HG03103 (cell line): ENCODE results near the gene PBX2.
"Not testable (repeated sequence)": the region's sequence is repeated elsewhere in the genome, so short reads cannot be mapped to it uniquely, and the experiment has no call there.

Experiments
- ATAC-seq: cut with Tn5 transposase; IDR thresholded peaks from one replicate; pipeline ENCODE4 v1.9.1; 2021; ENCODE audit warnings: low read depth; ENCODE audit not compliant: unreplicated experiment

PBX2 gene, protein sequence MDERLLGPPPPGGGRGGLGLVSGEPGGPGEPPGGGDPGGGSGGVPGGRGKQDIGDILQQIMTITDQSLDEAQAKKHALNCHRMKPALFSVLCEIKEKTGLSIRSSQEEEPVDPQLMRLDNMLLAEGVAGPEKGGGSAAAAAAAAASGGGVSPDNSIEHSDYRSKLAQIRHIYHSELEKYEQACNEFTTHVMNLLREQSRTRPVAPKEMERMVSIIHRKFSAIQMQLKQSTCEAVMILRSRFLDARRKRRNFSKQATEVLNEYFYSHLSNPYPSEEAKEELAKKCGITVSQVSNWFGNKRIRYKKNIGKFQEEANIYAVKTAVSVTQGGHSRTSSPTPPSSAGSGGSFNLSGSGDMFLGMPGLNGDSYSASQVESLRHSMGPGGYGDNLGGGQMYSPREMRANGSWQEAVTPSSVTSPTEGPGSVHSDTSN

DNA sequence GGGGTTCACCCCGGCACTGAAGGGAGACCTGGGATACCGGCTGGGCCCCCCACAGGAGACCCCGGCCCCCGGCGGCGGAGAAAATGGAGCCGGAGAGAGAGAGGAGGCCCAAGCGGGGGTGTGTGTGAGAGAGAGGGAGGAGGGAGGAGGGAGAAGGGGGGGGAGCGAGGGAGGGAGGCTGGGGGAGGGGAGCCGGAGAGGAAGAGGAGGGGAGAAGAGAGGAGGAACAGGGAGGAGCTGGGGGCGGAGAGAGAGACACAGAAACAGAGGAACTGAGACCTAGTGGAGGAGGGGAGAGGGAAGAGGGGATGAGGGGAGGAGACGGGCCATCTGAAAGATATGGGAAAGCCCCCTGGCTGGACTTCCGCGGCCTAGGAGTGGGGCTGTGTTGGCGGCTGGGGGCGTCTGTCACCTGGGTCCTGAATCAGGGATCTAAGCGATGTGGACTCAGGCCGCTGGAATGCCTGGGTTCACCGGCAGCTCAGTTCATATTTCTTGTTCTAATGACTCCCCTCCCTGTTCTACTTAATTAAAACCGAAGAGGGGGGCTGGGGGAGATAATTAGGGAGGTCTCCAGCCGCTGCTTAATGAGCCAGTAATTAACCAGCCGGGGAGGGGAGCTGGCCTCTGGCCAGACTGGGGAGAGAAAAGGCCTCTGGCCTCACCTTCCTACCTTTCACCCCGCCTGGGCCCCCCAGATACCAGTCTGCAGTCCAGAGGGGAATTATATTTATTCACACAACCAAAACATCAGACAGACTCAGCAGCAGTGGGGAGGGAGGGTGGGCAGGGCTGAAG is at the start of gene PBX2:
Gene PBX2 (minus strand): TSS at position 149 of the 798 bp plus-strand sequence. CDS start 287 bp downstream, outside the sequence.
- ATAC-seq, result no peak

DNA sequence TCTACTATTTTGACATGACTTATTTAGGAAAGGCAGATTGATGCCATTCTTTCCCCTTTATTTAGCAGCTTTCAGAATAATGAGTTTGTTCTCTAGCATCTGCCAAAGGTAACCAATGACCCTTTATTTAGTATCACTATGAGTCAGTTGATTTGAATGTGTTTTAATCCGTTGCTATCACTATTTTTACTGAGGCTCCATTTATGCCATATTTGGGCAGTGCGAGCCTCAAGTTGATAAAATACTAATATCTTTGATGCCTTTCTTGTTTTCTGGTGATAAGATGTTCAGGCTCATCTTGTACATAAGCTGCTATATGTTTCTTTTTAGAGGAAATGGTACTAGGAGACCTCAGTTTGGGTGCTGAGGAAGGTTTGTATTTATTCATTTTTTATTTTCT is 49.5 kb upstream of the PBX2 start:
- no peak for ATAC-seq

DNA sequence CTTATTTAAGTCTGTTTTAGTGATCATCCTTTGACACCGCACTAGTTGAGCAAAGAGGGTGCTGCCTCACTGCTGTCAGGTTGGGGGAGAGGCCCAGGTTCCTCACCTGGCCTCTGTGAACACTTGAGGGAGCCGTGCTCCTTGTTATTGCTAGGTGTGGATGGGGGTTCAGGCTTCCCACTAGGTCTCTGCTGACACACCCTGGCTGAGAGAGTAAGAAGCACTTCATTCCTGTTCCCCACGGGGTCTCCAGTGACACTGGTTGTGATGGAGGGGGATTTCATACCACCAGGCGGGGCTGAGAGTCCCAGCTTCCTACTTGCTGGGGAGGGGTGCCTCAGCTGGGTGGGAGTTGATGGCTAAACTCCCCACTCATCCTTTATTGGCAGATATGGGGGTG is 44.9 kb upstream of the PBX2 start:
- no peak for ATAC-seq

DNA sequence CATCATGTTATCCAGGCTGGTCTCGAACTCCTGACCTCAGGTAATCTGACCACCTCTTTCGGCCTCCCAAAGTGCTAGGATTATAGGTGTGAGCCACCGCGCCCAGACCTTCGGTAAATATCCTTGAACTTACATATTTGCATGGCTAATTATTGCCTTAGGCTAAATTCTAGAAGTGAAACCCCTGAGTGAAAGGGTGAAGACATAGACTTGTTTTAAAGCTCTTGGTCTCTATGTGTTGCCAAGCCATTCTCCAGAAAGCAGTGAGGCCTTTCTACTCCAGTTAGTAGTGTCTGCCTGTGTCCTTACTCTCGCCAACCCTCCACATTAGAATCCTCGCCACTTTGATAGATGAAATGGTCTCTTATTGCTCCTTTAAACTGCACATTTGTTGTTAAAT is 36.4 kb upstream of the PBX2 start:
- ATAC-seq, result no peak

DNA sequence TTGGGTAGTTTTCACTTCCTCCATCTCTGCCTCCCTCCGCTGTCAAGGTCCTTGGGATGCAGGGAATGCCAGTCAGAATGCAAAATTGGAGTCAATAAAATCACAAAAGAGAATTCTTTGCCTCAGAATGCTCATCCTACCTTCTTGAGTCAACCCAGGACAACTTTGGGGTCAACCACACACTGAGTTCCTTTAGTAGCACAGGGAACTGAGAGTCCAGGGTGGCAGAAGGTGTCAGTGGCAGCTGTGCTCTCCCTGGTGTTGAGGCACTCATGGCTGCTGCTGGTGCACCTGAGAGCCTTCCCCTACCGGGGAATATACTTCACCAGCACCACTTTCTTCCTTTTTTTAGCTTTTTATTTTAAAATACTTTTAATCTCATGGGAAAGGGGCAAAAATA is 34.7 kb upstream of the PBX2 start:
- ATAC-seq, result no peak

DNA sequence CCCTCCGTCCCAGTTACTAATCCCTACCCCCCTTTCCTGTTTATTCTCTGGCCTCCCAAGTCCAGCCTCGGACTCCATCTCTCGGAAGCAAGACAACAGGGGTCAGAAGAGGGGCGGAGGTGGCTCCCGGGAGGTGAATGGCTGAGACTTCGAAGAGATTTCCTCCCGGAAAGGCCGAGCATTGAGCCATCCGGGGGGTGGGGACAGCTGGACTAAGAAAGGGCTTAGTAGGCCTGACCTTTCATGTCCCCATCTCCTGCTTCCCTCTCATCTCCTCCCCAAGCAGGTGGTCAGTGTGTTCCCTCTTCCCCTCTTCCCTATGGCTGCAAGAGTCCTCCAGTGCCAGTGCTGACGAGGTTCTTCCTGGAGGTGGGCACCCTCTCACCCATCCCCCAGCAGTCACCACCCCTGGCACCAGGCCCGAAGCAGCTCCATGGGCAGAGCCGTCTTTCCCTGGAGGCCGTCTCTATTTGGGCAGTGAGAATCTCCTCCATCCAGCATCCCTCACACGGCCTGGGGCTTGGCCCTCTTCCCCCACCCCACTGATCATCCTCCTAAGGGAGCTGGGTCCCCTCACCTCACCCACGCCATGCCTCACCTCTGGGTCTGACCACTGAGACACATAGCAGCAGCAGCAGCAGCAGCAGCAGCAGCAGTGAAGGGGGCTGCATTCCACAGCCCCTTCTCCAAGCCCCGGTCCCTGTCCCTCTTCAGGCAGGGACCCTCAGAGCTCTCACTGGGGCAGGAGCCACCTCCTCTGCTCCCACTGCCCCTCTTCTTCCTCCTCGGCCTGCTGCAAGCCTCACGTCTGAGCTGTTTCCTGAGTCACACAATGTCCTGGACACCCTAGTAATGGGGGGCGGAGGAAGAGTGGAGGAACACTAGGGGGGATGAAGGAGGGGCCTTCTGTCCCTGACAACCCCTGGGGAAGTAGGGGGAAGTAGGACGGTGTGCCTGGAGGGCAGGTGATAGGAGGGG is 33.5 kb upstream of the PBX2 start, which contains the start of gene NOTCH4:
Gene NOTCH4 (minus strand): TSS at position 810 of the 978 bp plus-strand sequence. CDS start 139 bp downstream, at position 671.
- no peak for ATAC-seq

DNA sequence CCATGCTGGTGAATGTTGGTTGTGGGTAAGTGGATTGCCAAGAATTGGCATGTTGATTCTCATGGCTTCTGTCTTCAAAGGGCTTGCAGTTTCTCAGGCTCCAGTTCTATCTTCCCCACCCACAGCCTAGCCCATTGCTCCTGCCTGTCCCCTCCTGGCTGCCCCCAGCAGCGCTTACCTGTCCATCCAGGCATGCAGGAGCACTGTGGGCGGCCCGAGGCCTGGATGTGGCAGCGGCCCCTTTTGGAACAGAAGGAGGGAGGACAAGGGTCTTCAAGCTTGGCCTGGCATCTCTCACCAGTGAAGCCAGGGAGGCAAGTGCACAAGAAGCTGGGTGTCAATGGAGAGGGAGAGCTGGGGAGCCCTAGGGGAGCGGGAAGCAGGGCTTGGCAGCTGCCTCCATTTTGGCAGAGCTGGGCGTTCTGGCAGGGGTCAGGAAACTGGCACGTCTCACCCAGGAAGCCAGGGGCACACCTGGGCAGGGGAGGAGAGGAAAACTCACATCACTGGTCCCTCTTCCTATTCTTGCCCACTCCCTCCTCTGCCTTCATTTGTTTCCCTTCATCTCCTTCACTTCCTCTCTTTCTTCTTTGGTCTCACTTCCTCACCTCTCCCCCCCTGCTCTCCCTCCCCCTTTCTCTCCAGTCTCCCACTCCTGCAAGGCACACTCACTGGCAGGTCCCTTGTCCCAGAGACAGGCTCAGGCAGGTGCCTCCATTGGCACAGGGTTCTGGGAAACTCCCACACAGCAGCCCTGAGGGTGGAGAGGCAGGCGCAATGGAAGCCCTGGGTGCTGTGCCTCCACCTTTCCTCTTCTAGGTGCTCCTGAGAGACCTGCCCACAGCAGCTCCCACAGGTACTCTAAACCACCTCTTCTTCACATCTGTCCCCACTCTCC is 32.6 kb upstream of the PBX2 start:
- ATAC-seq, result no peak

DNA sequence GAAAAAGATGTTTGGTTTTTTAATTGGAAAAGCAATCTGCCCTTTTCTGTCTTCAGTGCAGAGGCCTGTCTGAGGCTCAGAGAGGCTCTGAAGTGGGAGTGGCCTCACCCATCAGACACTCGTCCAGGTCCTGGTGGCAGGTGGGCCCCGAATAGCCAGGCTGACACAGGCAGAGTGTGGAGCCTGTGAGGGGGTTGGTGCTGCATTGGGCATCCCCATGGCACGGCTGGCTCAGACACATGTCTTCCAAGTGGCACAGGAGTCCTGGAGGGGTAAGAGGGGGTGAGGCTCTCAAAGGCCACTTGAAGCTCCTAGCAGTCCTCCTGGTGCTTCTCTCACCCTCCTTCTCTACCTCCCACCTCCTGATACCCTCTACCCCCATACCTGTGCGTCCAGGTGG is 30.0 kb upstream of the PBX2 start:
- no peak for ATAC-seq

DNA sequence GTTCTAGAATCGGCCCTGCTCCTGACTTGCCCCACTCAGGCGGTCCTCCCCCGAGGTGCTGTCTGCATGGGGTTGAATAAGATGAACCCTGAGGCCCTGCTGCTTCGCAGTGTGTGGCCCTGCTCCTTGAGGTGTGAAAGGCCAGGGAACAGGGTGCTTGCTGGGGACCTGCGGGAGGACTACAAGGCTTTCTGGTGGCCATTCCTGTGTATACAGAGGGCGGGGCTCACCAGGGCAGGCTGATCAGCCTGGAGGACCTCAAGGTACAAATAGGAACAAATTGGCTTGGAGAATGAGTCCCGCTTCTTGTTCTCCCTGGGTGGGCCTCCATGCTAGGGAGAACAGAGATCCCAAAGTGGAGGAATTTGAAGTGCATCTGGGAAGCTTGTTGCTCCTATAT is 28.2 kb upstream of the PBX2 start:
- no peak for ATAC-seq

DNA sequence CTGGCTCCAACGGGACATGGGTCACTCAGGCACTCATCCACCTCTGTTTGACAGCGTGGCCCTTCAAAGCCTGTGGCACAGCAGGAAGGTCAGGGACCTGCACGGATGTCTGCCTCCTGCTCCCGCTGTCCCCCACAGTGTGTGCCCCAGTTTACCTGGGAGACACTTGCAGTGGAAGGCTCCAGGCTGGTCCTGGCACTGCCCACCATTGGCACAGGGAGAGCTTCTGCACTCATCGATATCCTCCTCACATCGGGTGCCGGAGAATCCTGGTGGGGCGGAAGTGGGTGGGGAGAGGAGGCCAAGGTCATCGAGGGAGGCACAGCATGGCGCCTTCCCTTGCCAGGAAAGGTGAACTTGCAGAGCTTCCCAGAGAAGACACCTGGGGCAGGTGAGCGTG is 27.0 kb upstream of the PBX2 start:
- ATAC-seq, result no peak

DNA sequence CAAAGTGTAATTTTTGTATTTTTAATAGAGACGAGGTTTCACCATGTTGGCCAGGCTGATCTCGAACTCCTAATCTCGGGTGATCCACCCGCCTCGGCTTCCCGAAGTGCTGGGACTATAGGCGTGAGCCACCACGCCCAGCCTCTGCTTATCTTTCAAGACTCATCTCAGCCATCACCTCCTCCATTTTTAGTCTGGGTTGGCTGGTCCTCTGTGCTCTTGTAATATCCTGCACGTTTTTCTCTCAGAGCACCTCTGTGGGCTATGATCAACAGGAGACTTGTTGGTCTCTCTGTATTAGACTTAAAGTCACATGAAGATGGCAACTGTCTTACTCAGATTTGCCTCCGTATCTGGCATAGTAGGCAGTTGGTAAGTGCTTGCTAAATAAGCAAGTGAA is 26.3 kb upstream of the PBX2 start:
- ATAC-seq, result no peak

DNA sequence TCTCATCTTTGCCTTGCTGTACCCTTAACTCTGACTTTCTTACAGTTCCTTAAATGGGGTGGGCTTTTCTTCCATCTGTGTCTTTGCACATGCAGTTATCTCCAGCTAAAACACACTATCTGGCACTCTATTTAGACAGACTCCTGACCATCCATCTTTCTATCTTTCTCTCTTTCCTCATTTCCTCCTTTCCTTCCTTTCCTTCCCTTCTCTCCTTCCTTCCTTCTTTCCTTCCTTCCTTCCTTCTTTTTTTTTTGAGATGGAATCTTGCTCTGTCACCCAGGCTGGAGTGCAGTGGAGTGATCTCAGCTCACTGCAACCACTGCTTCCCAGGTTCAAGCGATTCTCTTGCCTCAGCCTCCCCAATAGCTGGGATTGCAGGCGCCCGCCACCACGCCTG is 25.6 kb upstream of the PBX2 start:
- no peak for ATAC-seq

DNA sequence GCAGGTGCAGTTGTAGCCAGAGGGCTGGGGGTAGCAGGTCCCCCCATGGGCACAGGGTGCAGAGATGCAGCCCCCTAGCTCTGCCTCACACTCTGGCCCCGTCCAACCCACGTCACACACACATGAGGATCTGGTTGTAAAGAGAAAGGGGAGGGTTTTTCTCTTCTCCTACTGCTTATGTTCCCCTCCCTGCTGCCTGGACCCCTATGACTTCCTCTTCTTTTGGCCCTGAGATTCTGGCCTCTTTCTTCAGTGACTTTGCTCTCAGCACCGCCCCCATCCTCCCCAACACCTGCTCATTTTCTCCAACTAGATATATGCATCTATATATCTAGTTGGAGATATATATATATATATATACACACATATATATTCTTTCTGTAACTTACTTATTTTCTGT is 24.1 kb upstream of the PBX2 start:
- no peak for ATAC-seq

DNA sequence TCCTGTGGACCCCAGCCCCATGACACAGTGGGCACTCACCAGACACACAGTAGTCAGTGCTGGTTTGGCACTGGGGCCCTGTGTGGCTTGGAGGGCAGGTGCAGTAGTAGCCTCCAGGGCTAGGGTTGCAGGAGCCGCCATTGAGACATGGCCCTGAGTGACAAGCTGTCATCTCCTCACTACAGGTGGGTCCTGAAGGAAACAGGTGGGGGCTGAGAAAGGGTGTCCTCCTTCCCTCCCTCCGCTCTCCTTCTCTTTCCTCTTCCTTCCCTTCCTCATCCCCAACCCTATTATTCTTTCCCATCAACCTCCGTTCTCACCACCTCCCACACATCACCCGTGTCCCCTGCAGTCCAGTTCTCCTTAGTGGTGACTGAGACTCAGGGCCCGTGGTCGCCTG is 23.6 kb upstream of the PBX2 start:
- ATAC-seq, result no peak

DNA sequence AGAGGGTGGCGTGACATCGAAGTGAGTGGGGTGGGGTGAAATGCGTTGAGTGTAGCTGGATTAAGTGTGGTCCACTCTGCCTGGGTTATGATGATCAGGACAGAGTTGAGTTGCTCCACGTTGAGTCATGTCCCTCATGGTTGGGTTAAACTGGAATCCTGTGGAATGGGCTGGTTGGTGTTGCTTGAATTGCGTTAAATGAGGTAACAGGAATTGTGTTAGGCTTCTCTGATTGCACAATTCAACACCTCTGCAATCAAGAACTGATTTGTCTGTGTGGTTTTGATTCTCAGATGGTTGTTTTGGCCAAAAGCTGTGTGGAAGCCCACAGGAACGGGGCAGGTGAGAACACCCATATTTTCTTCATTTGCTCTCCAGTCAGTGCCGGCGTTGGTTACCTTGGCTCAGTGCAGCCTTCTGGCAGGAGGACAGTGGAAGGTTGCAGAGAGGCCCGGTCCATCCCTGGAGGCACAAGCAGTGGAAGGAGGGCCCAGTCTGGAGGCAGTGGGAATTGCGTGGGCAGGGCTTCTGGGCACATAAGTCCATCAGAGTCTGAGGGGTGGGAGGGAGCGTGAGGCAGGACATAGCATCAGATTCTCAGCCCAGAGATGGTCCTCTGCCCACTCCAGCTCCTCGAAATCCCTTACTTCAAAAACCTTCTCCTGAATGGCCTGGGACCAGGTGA is 22.2 kb upstream of the PBX2 start:
- no peak for ATAC-seq

DNA sequence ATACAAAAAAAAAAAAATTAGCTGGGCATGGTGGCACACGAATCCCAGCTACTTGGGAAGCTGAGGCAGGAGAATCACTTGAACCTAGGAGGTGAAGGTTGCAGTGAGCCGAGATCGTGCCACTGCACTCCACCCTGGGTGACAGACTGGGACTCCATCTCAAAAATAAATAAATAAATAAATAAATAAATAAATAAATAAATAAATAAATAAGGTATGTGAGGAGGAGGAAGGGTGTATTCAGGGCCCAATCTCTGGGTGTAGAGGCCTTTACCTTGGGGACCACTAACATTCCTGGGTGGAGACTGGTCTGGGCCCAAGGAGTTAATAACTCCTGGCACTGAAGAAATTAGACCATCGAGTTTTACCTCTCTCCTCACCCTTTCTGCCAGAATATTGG is 21.4 kb upstream of the PBX2 start:
- ATAC-seq, result not testable (repeated sequence)

DNA sequence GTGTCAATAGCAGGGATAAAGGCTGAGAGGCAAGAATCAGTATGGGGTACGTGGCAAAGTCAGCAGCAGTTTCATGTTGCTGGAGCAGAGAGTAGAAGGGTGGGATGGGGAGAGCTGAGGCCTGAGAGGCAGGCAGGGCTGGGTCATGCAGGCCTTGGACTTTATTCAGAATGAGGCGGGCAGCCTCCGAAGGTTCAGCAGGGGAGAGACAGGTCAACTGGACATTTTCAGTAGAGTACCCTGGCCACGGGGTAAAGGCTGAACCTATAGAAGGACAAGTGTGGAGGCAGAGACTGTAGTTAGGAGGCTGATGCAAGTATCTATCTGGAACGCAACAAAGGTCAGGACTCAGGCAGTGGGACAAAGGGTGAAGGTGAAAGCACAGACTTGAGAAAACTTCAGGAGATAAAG is 20.2 kb upstream of the PBX2 start:
- no peak for ATAC-seq

DNA sequence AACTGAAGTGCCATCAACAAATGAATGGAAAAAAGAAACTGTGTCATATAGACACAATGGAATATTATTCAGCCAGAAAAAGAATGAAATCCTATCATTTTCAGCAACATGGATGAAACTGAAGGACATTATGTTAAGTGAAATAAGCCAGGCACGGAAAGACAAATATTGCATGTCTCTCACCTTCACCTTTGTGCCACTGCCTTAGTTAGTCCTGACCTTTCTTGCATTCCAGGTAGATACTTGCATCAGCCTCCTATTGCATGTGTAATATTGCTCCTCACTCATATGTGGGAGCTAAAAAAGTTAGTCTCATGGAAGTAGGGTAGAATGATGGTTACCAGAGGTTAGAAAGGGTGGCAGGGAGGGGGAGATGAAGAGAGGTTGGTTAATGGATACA is 19.0 kb upstream of the PBX2 start:
- no peak for ATAC-seq

DNA sequence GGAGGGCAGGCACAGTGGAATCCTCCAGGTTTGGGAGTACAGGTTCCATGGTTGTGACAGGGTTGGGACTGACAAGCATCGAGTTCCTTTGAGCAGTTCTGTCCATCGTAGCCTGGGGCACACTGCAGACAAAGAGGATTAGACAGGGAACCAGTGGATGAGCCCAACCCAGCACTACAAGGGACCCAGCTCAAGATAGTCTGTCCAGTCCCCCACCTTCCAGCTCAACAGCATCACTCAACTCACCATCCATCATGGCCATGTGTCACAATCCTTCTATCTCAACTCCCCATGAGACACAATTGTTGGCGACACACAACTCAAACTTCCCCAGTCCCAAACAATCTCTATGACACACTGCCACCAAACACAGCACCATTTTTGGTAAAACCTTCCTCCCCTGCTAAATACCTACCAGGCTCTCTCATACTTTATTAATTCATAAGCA is 14.3 kb upstream of the PBX2 start:
- ATAC-seq, result no peak
